GM19463 (cell line): ENCODE results near the gene RAN.
"Not testable (repeated sequence)": the region's sequence is repeated elsewhere in the genome, so short reads cannot be mapped to it uniquely, and the experiment has no call there.

Experiments used
- ATAC-seq: cut with Tn5 transposase; IDR thresholded peaks from one replicate; pipeline ENCODE4 v1.9.1; 2021; ENCODE audit warnings: mild to moderate bottlenecking, moderate library complexity; ENCODE audit not compliant: unreplicated experiment

Gene RAN

GRCh38 chr12:130871286-130872178 lies at the start of gene RAN:
Gene RAN (plus strand): TSS chr12:130872066. CDS start chr12:130872594, 528 bp downstream.
- peak; percentile 63 for ATAC-seq

DNA sequence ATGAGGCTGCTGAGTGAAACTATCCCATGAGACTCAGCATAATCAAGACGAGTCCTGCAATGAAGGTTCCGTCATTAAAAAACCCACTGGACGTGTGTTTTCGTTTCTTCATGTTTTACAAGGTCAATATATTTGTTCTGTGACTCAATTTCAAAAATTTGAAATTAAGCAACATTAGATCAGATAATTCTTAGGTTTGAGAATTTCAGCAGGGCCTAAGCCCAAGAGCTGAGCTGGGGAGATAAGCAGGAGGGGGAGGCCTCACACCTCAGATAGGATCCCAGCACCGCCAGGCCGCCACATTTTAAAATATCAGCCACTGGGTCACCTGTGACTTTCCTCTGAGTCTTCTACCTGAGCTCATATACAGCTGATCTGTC lies 46.1 kb upstream of the RAN start:
- no peak for ATAC-seq

DNA sequence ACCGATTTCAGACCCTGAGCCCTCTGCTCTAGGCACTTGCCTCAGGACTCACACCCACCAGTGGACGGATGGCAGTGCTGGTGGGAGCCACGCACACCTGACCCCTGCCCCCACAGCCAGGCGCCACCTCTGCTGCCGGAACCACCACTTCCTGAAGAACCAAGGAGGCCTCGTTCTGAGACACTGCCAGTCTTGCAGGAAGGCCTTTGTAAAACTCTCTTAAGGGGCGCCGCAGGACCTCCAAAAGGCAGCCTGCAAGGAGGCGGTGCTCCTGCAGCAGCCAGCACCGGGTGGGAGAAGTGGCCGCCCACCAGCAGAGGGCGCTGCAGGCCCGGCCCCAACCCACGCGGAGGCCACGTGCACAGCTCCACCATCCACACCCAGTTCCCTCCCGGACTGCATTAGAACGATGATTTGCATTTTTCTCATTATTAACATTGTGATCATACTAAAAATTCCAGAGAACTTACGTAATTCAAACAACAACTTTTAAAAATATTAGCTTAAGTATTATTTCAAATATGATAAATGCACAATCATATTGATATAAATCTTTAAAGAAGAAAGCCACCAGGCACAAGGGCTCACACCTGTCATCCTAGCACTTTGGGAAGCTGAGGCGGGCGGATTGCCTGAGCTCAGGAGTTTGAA lies 45.6 kb upstream of the RAN start:
- no peak for ATAC-seq

- ATAC-seq: no peak
These were observed 44.4 kb upstream of the RAN start for GRCh38 chr12:130827432-130827831.

- no peak for ATAC-seq
These were observed 43.0 kb upstream of the RAN start for GRCh38 chr12:130828895-130829294.

GRCh38 chr12:130829391-130830245 lies 42.2 kb upstream of the RAN start:
- ATAC-seq: no peak

GRCh38 chr12:130830246-130830551 lies 41.7 kb upstream of the RAN start:
- no peak for ATAC-seq

GRCh38 chr12:130831246-130831645 lies 40.6 kb upstream of the RAN start:
- no peak for ATAC-seq

- ATAC-seq: no peak
These were observed 39.9 kb upstream of the RAN start for GRCh38 chr12:130831876-130832405.

DNA sequence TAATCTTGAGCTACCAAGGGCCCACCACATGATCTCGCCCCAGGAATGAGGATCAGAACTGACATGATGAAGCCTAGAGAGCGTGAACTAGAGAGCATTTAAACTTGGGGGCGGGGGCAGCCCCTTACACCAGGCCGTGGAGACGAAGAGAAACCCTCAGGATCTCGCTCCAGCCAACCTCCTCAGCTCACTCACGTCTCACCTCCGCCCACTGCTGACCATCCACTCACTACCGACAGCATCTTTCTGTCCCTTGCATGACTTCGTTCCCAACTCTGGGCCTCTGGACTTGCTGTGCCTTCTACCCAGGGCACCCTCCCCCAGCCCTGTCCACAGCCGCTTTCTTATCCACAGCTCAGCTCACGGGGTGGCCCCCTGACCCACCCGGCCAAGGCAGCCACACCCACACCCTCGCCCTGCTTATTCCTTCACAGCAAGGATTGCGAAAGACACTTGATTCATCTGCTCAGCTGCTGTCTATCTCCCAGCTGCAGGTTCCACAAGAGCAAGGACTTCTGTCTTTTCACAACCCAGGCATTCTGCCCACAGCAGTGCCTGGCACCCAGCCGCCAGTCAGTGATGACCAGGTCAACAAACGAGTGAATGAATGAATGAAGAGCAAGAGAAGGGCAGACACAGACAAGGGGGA lies 39.2 kb upstream of the RAN start:
- no peak for ATAC-seq

DNA sequence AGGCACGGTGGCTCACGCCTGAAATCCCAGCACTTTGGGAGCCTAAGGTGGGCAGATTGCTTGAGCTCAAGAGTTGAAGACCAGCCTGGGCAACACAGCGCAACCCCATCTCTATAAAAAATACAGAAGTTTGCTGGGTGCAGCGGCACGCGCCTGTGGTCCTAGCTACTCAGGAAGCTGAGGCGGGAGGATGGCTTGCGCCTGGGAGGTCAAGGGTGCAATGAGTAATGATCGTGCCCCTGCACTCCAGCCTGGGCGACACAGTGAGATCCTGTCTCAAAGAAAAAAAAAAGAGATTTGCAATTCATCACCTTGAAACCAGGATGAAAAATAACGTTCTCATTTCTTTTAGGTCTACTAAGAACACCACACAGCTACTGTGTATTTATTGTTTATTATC lies 36.9 kb upstream of the RAN start:
- no peak for ATAC-seq

GRCh38 chr12:130835436-130835835 lies 36.4 kb upstream of the RAN start:
- ATAC-seq: no peak

- peak; percentile 23 for ATAC-seq
These were observed 33.4 kb upstream of the RAN start for GRCh38 chr12:130838284-130838950.

DNA sequence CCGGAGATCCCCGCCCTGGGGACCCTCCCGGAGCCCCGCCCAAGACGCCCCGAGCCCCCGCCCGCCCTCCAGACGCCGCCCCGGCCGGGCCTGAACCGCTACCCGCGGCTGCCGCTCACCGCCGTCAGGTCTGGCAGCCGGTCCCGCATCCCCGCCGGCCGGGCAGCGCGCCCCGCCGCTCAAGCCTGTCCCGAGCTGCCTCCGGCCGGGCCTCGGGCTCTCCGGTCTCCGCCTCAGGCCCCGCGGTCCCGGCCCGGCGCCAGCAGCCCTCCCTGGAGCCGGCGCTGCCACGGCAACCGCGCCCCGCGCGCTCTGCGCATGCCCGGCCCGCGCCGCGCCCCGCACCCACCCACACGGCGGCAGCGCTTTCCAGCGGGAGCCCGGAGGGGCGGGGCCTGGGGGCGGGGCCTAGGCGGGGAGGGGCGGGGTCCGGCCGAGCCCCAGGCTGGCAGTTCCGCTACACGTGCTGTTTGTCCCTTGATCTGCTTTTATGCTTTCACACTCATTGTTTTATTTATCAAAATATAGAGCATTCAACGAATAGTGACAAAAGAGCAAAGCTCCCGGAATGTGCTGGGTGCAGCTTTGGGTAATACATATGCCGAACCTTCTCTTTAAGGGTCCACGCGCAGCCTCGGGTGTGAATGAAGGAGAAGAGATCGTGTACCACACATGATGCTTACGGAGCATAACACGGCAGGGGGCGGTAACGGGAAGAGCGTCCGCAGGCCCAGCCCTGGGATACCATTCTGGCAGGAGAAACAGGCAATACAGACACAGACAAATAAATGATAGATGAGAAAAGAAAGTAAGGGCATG lies 32.7 kb upstream of the RAN start, which contains the start of gene STX2:
Gene STX2 (minus strand): TSS at position 300 of the 819 bp plus-strand sequence. CDS start 151 bp downstream, at position 149.
- peak; percentile 78 for ATAC-seq

- ATAC-seq: no peak
These were observed 32.0 kb upstream of the RAN start for GRCh38 chr12:130839770-130840404.

DNA sequence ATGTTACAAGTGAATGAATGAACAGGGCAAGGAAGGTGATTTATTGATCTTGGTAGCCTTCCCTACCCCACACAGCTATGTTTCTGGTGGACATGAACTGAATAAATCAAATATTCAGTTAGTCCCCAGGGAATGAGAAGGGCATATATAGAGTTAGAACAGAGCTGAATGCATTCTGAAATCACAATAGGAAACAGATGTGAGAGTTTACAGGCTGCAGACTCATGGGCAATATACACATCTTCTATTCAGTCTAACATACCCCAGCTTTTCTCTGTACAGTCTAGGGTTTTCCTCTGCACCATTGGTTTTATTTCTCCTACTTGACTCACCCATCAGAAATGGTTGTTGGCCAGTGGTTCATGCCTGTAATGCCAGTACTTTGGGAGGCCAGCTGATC lies 25.5 kb upstream of the RAN start:
- ATAC-seq: no peak

DNA sequence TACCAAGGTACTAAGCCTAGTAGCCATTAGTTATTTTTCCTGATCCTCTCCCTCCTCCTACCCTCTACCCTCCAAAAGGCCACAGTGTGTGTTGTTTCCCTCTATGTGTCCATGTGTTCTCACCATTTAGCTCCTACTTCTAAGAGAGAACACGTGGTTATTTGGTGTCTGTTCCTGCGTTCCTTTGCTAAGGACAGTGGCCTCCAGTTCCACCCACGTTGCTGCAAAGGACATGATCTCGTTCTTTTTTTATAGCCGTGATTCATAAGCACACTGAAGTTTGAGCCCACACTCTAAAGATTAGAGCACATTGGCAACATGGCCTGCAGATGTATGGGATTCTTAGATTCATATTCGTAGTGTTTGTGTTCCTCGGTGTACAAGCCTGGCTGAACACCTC lies 24.8 kb upstream of the RAN start:
- no peak for ATAC-seq

DNA sequence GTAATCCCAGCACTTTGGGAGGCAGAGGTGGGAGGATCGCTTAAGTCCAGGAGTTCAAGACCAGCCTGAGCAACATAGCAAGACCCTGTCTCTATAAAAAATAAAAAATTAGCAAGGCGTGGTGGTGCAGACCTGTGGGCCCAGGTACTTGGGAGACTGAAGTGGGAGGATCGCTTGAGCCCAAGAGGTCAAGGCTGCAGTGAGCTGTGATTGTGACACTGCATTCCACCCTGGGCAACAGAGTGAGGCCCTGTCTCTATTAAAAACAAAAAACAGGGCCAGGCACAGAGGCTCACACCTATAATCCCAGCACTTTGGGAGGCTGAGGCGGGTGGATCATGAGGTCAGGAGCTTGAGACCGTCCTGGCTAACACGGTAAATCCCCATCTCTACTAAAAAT lies 23.8 kb upstream of the RAN start:
- ATAC-seq: not testable (repeated sequence)

- not testable (repeated sequence) for ATAC-seq
These were observed 23.0 kb upstream of the RAN start for GRCh38 chr12:130848785-130849305.
